B cell (primary cell): ENCODE measurements around the gene NFYC. TPM values are rescaled to one million over a fixed set of nuclear protein-coding genes. Genes with fewer than 3 reads are reported as not detected.

Experiments used
- ATAC-seq: fragments of 200-7000 bp; cut with Tn5 transposase; one replicate; pipeline ENCODE4 v1.10.0; 2021; ENCODE audit warnings: low read depth, mild to moderate bottlenecking, moderate number of reproducible peaks, moderate library complexity
- CTCF ChIA-PET: fragments of 350-600 bp; sonication (Branson Sonifier 250); formaldehyde crosslinking; loops from one replicate; lab custom pipeline; 2021; ENCODE audit warnings: antibody characterized with exemption, inconsistent platforms; lab: Charles Lee
- POLR2A ChIA-PET: fragments of 350-600 bp; sonication (Branson Sonifier 250); formaldehyde crosslinking; loops from one replicate; lab custom pipeline; 2021; ENCODE audit warnings: antibody characterized with exemption; lab: Charles Lee
- DNase-seq: peaks from one replicate; pipeline ENCODE4 v3.0.0; 2013
- H2AFZ ChIP-seq: 2 replicates; pipeline ENCODE4 v1.6.1; 2012; ENCODE audit warnings: mild to moderate bottlenecking, low read depth, low read length; ENCODE audit not compliant: insufficient read depth, poor library complexity, severe bottlenecking
- H3K27ac ChIP-seq, 2 donors: 1 replicate in 1 of 2; 2 replicates in 1 of 2; pipeline ENCODE4 v1.5.1; 2012 to 2013; ENCODE audit warnings: low read length in 2 of 2, mild to moderate bottlenecking in 2 of 2, moderate library complexity in 1 of 2
- H3K27me3 ChIP-seq, 4 experiments: fragments of 200-600 bp in 1 of 4; sonication (generic) in 1 of 4; replicated peaks in 1 of 4; 1 replicate in 2 of 4; 2 replicates in 2 of 4; pipeline versions ENCODE4 v1.6.1 to v1.7.0; 2013 to 2016; ENCODE audit warnings: low read length in 3 of 4, mild to moderate bottlenecking in 2 of 4, mixed read lengths in 1 of 4, moderate library complexity in 1 of 4; ENCODE audit not compliant: insufficient read depth in 4 of 4, control insufficient read depth in 3 of 4; ENCODE audit errors: control extremely low read depth in 1 of 4
- H3K36me3 ChIP-seq, 2 experiments: replicated peaks in 1 of 2; 1 replicate in 1 of 2; 2 replicates in 1 of 2; pipeline versions ENCODE4 v1.6.1 to v1.7.1; 2013; ENCODE audit warnings: low read length in 1 of 2; ENCODE audit not compliant: insufficient read depth in 2 of 2, control insufficient read depth in 1 of 2; ENCODE audit errors: control extremely low read depth in 1 of 2, extremely low read depth in 1 of 2
- H3K4me1 ChIP-seq, 2 donors: fragments of 200-600 bp in 1 of 2; sonication (generic) in 1 of 2; 1 replicate in 1 of 2; 2 replicates in 1 of 2; pipeline versions ENCODE4 v1.5.1 to v1.6.1; 2013 to 2017; ENCODE audit warnings: low read length in 2 of 2; ENCODE audit not compliant: control insufficient read depth in 2 of 2, insufficient read depth in 2 of 2
- H3K4me2 ChIP-seq: replicated peaks from 2 replicates; pipeline ENCODE3; 2012; ENCODE audit warnings: mild to moderate bottlenecking, low read depth, low read length; ENCODE audit not compliant: poor library complexity, severe bottlenecking
- H3K4me3 ChIP-seq, 5 experiments: fragments of 200-600 bp in 1 of 5; sonication (generic) in 1 of 5; 1 replicate in 3 of 5; 2 replicates in 2 of 5; pipeline versions ENCODE4 v1.5.1 to v1.7.0; 2011 to 2016; ENCODE audit warnings: low read length in 4 of 5, mild to moderate bottlenecking in 4 of 5, low read depth in 2 of 5, control low read depth in 1 of 5, moderate library complexity in 1 of 5; ENCODE audit not compliant: insufficient read depth in 1 of 5; ENCODE audit errors: control extremely low read depth in 1 of 5, extremely low read depth in 1 of 5
- H3K79me2 ChIP-seq: fragments of 200-600 bp; sonication (generic); one replicate; pipeline ENCODE4 v1.6.0; 2016; ENCODE audit warnings: low read length; ENCODE audit not compliant: control insufficient read depth, insufficient read depth
- H3K9ac ChIP-seq: fragments of 200-600 bp; sonication (generic); 2 replicates; pipeline ENCODE4 v1.6.1; 2017; ENCODE audit warnings: mild to moderate bottlenecking, low read length, moderate library complexity
- H3K9me3 ChIP-seq, 3 donors: one replicate each; pipeline versions ENCODE4 v1.6.1 to v1.7.1; 2013; ENCODE audit warnings: low read length in 2 of 3; ENCODE audit not compliant: control insufficient read depth in 2 of 3, insufficient read depth in 1 of 3; ENCODE audit errors: control extremely low read depth in 1 of 3
- H4K20me1 ChIP-seq: 2 replicates; pipeline ENCODE4 v1.6.0; 2012; ENCODE audit warnings: mild to moderate bottlenecking, low read length; ENCODE audit not compliant: insufficient read depth, control insufficient read depth, poor library complexity, severe bottlenecking
- H3K27ac Mint-ChIP-seq: one replicate; pipeline ENCODE4 v1.8.0; 2021; ENCODE audit warnings: mixed read lengths
- H3K27me3 Mint-ChIP-seq: one replicate; pipeline ENCODE4 v1.8.0; 2021; ENCODE audit warnings: mixed read lengths
- H3K4me1 Mint-ChIP-seq: one replicate; pipeline ENCODE4 v1.8.0; 2021; ENCODE audit warnings: mixed read lengths
- H3K4me3 Mint-ChIP-seq: one replicate; pipeline ENCODE4 v1.8.0; 2021; ENCODE audit warnings: mixed read lengths
- H3K9me3 Mint-ChIP-seq: one replicate; pipeline ENCODE4 v1.8.0; 2022; ENCODE audit warnings: mixed read lengths; ENCODE audit not compliant: insufficient read depth
- CTCF ChIP-seq: fragments of 200-600 bp; IDR thresholded peaks from one replicate; pipeline ENCODE4 v1.8.0; 2022; ENCODE audit warnings: antibody characterized with exemption, mild to moderate bottlenecking
- EZH2 ChIP-seq: IDR thresholded peaks from 2 replicates; pipeline ENCODE4 v1.6.1; 2012; ENCODE audit warnings: borderline replicate concordance, low read depth, mild to moderate bottlenecking, moderate library complexity, low read length; ENCODE audit not compliant: insufficient read depth, poor library complexity, severe bottlenecking
- WGBS: methylation state at CpG from one replicate; pipeline ENCODE4 v1.1.5; 2013; ENCODE audit warnings: missing lambda C conversion rate; ENCODE audit not compliant: insufficient coverage; 5-methylcytosine and 5-hydroxymethylcytosine counted together
- intact Hi-C: fragments of 100-400 bp; cut with micrococcal nuclease; formaldehyde crosslinking; loops from one replicate; pipeline ENCODE4 v1.10.0; 2022
- polyA plus RNA-seq: library from polyadenylated mRNA; depleted of rRNA; stranded (reverse); fragments of >200 nt; gene quantifications from 2 replicates; pipeline ENCODE4 v1.2.3, GENCODE V29; 2012
- total RNA-seq, 2 donors: library from RNA; stranded (reverse); fragments of 120-200 nt in 1 of 2; gene quantifications; 1 replicate in 1 of 2; 2 replicates in 1 of 2; pipeline versions ENCODE4 v1.2.3 to v1.2.4, GENCODE V29; 2013 to 2022

The NFYC gene
- total and polyA plus RNA-seq, 2 donors (not counting 1 experiment from before 2014, with no cell fraction given), result 88.7 to 123 TPM

GRCh38 chr1:40793617-40794016 is 102.1 kb downstream of the NFYC start:
- intact Hi-C loops, result no loop called here
- Mint-ChIP-seq H3K4me3 (no peak overlapping the region), H3K27ac (no peak overlapping the region), H3K9me3 (no peaks in the 10 kb centered on the region), H3K27me3 (peaks cover 15% of the 10 kb centered on the region), H3K4me1 (peaks cover 14% of the 10 kb centered on the region)
- peaks cover 3 to 16% of the 10 kb centered on the region in 2 donors for H3K4me1 ChIP-seq
- H2AFZ ChIP-seq, result no peak overlapping the region
- no peaks in the 10 kb centered on the region for H3K79me2 ChIP-seq
- H3K9me3 ChIP-seq, result no peaks in the 10 kb centered on the region
- H3K27ac ChIP-seq, result no peak overlapping the region
- no peak overlapping the region for H3K4me2 ChIP-seq
- ATAC-seq, result no peak
- H3K4me3 ChIP-seq, result no peak overlapping the region
- WGBS, result 93% methylated on average over 3 of the region's 3 CpGs
- CTCF ChIA-PET, result interaction anchor here (0.7 kb wide), 1 partner anchor 867 kb away, joined by 3 read pairs; no protein-coding TSS in a partner anchor
- no peaks in the 10 kb centered on the region for H3K27me3 ChIP-seq
- H4K20me1 ChIP-seq, result no peaks in the 10 kb centered on the region
- no peak for DNase-seq
- TF ChIP-seq CTCF (no peak), EZH2 (no peak)
- POLR2A ChIA-PET, result no interaction called here
- H3K9ac ChIP-seq, result no peak overlapping the region
- H3K36me3 ChIP-seq, result no peaks in the 10 kb centered on the region

- peaks cover 3 to 16% of the 10 kb centered on the region in 2 donors for H3K4me1 ChIP-seq
- Mint-ChIP-seq H3K4me3 (no peak overlapping the region), H3K9me3 (no peaks in the 10 kb centered on the region), H3K27me3 (peaks cover 13% of the 10 kb centered on the region), H3K4me1 (peaks cover 14% of the 10 kb centered on the region), H3K27ac (no peak overlapping the region)
- H4K20me1 ChIP-seq, result no peaks in the 10 kb centered on the region
- WGBS, result 82% methylated on average over 4 of the region's 4 CpGs
- intact Hi-C loops, result no loop called here
- H3K9ac ChIP-seq, result no peak overlapping the region
- ATAC-seq (no peak), DNase-seq (no peak)
- no peak overlapping the region for H3K4me3 ChIP-seq
- H3K4me2 ChIP-seq, result no peak overlapping the region
- H3K9me3 ChIP-seq, result no peaks in the 10 kb centered on the region
- no peaks in the 10 kb centered on the region for H3K27me3 ChIP-seq
- H2AFZ ChIP-seq, result no peak overlapping the region
- no peak overlapping the region for H3K27ac ChIP-seq
- TF ChIP-seq CTCF, result no peak
- no peak for TF ChIP-seq EZH2
- CTCF ChIA-PET, result no interaction called here
- POLR2A ChIA-PET, result no interaction called here
- H3K36me3 ChIP-seq, result no peaks in the 10 kb centered on the region
- H3K79me2 ChIP-seq, result no peaks in the 10 kb centered on the region
Observed at GRCh38 chr1:40794048-40794447, 102.5 kb downstream of the NFYC start.
